ENCODE measurements around the gene CDH2.

DNA sequence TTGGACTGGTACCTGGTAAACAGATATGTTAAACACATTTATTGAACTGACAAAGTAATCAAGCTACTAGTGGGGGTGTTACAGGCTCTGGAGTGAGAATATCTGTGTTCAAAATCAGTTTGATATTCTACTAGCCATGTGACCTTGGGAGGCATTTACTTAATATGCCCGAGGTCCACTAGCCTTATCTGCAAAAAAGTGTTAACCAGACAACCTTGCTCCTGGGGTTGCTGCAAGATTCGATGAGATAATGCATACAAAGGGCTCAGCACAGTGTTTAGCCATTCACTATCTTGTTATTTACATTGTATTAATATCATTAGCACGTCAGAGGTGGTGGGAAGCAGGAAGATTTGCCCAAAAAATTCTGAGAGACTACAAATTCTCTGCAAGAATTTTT is 103.3 kb downstream of the CDH2 start:
- TF ChIP-seq EZH2 (IDR thresholded peaks at IDR 0.05; ENCODE audit: insufficient read depth, poor library complexity, severe bottlenecking) = no peak
- TF ChIP-seq EZH2phosphoT487 (IDR thresholded peaks at IDR 0.05; ENCODE audit: insufficient read depth, low read depth) = no peak
